Keratinocyte (primary cell): ENCODE results near the gene NRG2. TPM values are rescaled to one million over a fixed set of nuclear protein-coding genes. Genes with fewer than 3 reads are reported as not detected.
A peak's percentile ranks its signal among the peaks of the same experiment; 100 is the strongest.

Source experiments
- DNase-seq: peaks from one replicate; pipeline ENCODE4 v3.0.0-alpha.2; 2011; ENCODE audit warnings: low read depth, missing footprints, low spot score
- FAIRE-seq: peaks from 2 replicates; lab custom pipeline; 2011; peaks lifted over from hg19 to GRCh38; lab: Jason Lieb, UNC
- H2AFZ ChIP-seq: 2 replicates; pipeline ENCODE4 v1.6.0; 2012; ENCODE audit warnings: low read length, control low read depth, inconsistent platforms; ENCODE audit not compliant: control insufficient read depth
- H3K27ac ChIP-seq: 2 replicates; pipeline ENCODE4 v1.5.1; 2011; ENCODE audit warnings: low read length; ENCODE audit not compliant: control insufficient read depth, insufficient read depth
- H3K27me3 ChIP-seq: 3 replicates; pipeline ENCODE4 v1.6.0; 2011; ENCODE audit warnings: low read length; ENCODE audit not compliant: control insufficient read depth, insufficient read depth; ENCODE audit errors: extremely low read depth
- H3K36me3 ChIP-seq, 2 experiments: 2 replicates in 1 of 2; 3 replicates in 1 of 2; pipeline ENCODE4 v1.5.1; 2011; ENCODE audit warnings: low read length in 2 of 2, mild to moderate bottlenecking in 1 of 2; ENCODE audit not compliant: control insufficient read depth in 2 of 2, insufficient read depth in 2 of 2; ENCODE audit errors: extremely low read depth in 1 of 2
- H3K4me1 ChIP-seq: 3 replicates; pipeline ENCODE4 v1.5.1; 2011; ENCODE audit warnings: low read length; ENCODE audit not compliant: control insufficient read depth, insufficient read depth; ENCODE audit errors: extremely low read depth
- H3K4me2 ChIP-seq: 3 replicates; pipeline ENCODE4 v1.6.0; 2011; ENCODE audit warnings: low read depth, low read length; ENCODE audit not compliant: control insufficient read depth, insufficient read depth; ENCODE audit errors: extremely low read depth
- H3K4me3 ChIP-seq, 3 experiments: fragments of 200-600 bp in 1 of 3; sonication (generic) in 1 of 3; 2 replicates in 2 of 3; 3 replicates in 1 of 3; pipeline ENCODE4 v1.5.1; 2011 to 2016; ENCODE audit warnings: low read length in 3 of 3, mild to moderate bottlenecking in 3 of 3, control low read depth in 2 of 3, inconsistent platforms in 1 of 3, low read depth in 1 of 3, mixed read lengths in 1 of 3, mixed run types in 1 of 3, moderate library complexity in 1 of 3; ENCODE audit not compliant: control insufficient read depth in 2 of 3, insufficient read depth in 2 of 3; ENCODE audit errors: extremely low read depth in 1 of 3
- H3K79me2 ChIP-seq: 2 replicates; pipeline ENCODE4 v1.6.0; 2012; ENCODE audit warnings: low read length; ENCODE audit not compliant: control insufficient read depth, insufficient read depth
- H3K9ac ChIP-seq: 3 replicates; pipeline ENCODE4 v1.6.0; 2011; ENCODE audit warnings: low read length; ENCODE audit not compliant: control insufficient read depth, insufficient read depth; ENCODE audit errors: extremely low read depth
- H3K9me1 ChIP-seq: 3 replicates; pipeline ENCODE4 v1.6.0; 2011; ENCODE audit warnings: low read length; ENCODE audit not compliant: control insufficient read depth, insufficient read depth; ENCODE audit errors: extremely low read depth
- H3K9me3 ChIP-seq: 2 replicates; pipeline ENCODE4 v1.5.1; 2012; ENCODE audit warnings: low read depth, low read length; ENCODE audit not compliant: control insufficient read depth
- H4K20me1 ChIP-seq: 3 replicates; pipeline ENCODE4 v1.6.0; 2011; ENCODE audit warnings: low read length; ENCODE audit not compliant: control insufficient read depth, insufficient read depth; ENCODE audit errors: extremely low read depth
- CTCF ChIP-seq, 3 experiments: IDR thresholded peaks in 1 of 3; conservative IDR thresholded peaks in 1 of 3; optimal IDR thresholded peaks in 1 of 3; 2 replicates in 2 of 3; 3 replicates in 1 of 3; pipeline versions ENCODE3 to v1.5.1; 2011; ENCODE audit warnings: low read length in 3 of 3, mild to moderate bottlenecking in 3 of 3, moderate library complexity in 2 of 3, control low read depth in 1 of 3, inconsistent platforms in 1 of 3; ENCODE audit not compliant: insufficient read depth in 2 of 3; ENCODE audit errors: extremely low read depth in 1 of 3
- EZH2 ChIP-seq: IDR thresholded peaks from one replicate; pipeline ENCODE4 v1.6.1; 2012; ENCODE audit warnings: inconsistent platforms, mild to moderate bottlenecking, low read length, moderate library complexity
- dilution Hi-C: fragments of 300-500 bp; cut with MboI; formaldehyde crosslinking; loops from one replicate; pipeline ENCODE4 v1.7.0; 2020; ENCODE audit warnings: low sequenced_read_pairs; ENCODE audit not compliant: extremely low pct_ligation_motif_present
- polyA plus RNA-seq, 5 experiments: library from polyadenylated mRNA; depleted of rRNA in 3 of 5; stranded (reverse) in 3 of 5; stranded (forward) in 1 of 5; unstranded in 1 of 5; fragments of >200 nt; gene quantifications; 1 replicate in 1 of 5; 2 replicates in 3 of 5; 3 replicates in 1 of 5; pipeline versions ENCODE4 v1.2.1 to v1.2.3, GENCODE V29; 2011 to 2012; ENCODE audit warnings: missing spikeins in 2 of 5, low read depth in 1 of 5, low replicate concordance in 1 of 5

The NRG2 gene
- polyA plus RNA-seq, 1 donor (not counting 4 experiments of a cell fraction or from before 2014, with no cell fraction given) = 0.13 TPM

DNA sequence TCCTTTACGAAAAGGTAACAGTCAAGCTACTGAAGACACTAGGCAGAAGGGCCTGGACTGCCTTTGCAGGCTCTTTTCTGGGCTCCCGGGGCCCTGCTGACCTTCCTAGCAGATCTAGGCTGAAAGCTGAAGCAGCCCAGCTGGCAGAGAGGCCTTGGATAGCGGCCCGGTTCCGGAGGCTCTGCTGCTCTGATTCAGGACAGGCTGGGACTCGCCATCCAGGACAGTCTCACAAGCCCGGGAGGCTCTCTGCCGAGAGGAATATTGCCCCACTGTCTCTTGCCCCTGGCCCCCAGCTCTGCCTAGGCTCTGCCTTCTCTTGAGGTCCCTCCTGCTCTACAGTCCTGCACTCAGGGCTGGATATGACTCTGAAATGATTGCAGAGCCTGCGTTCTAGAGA is 179.7 kb downstream of the NRG2 start:
- Histone ChIP-seq H3K4me1 (peaks cover 17% of the 10 kb centered on the region), H3K27me3 (no peaks in the 10 kb centered on the region), H3K9ac (no peak overlapping the region), H2AFZ (peak overlapping the region; percentile 54), H3K79me2 (no peaks in the 10 kb centered on the region), H3K4me3 (no peak overlapping the region), H3K4me2 (peak overlapping the region; percentile 42), H3K9me3 (no peaks in the 10 kb centered on the region), H4K20me1 (no peaks in the 10 kb centered on the region), H3K27ac (no peak overlapping the region), H3K9me1 (no peaks in the 10 kb centered on the region), H3K36me3 (no peaks in the 10 kb centered on the region)
- no peak for TF ChIP-seq CTCF (optimal IDR thresholded peaks at IDR 0.05 in 1 of 3, IDR thresholded peaks at IDR 0.05 in 1 of 3, conservative IDR thresholded peaks at IDR 0.05 in 1 of 3; ENCODE audit: extremely low read depth in 1 of 3, insufficient read depth in 2 of 3, low read length in 3 of 3)
- TF ChIP-seq EZH2 = no peak
- DNase-seq = no peak
- dilution Hi-C loops = no loop called here
- FAIRE-seq = no peak

DNA sequence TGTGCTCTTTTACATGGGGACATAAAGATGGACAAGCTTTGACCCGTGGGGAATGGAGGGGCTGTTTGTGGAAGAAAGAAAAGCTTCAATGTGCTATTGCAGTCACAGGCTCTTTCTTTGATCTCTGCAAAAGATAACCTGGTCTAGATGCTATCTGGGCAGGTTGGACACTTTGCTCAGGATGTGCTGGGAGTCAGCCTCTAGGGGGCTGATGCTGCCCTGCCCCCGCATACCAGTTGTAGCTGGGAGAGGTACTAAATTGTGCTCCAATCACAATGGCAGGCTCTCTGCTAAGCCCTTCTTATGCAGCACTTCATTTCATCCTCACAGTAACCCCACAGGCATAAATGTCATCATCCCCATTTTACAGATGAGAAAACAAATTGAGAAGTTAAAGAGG is 180.3 kb downstream of the NRG2 start:
- H3K4me2 ChIP-seq = no peak overlapping the region
- no peak overlapping the region for H3K9ac ChIP-seq
- no peak overlapping the region for H2AFZ ChIP-seq
- FAIRE-seq (no peak), DNase-seq (no peak)
- H3K27me3 ChIP-seq = no peaks in the 10 kb centered on the region
- no peaks in the 10 kb centered on the region for H4K20me1 ChIP-seq
- H3K9me1 ChIP-seq = no peaks in the 10 kb centered on the region
- dilution Hi-C loops = no loop called here
- no peaks in the 10 kb centered on the region for H3K9me3 ChIP-seq
- no peaks in the 10 kb centered on the region for H3K36me3 ChIP-seq
- peaks cover 17% of the 10 kb centered on the region for H3K4me1 ChIP-seq
- H3K4me3 ChIP-seq = no peak overlapping the region
- no peak overlapping the region for H3K27ac ChIP-seq
- H3K79me2 ChIP-seq = no peaks in the 10 kb centered on the region
- TF ChIP-seq CTCF (optimal IDR thresholded peaks at IDR 0.05 in 1 of 3, IDR thresholded peaks at IDR 0.05 in 1 of 3, conservative IDR thresholded peaks at IDR 0.05 in 1 of 3; ENCODE audit: extremely low read depth in 1 of 3, insufficient read depth in 2 of 3, low read length in 3 of 3) = peak in 2 of 3 experiments; percentile 16 to 26
- no peak for TF ChIP-seq EZH2
